Prostate gland (tissue), 2 donors: ENCODE data around the gene TBC1D14. TPM values are rescaled to one million over a fixed set of nuclear protein-coding genes. Genes with fewer than 3 reads are reported as not detected.

Experiments
- DNase-seq: peaks from one replicate; pipeline ENCODE4 v3.0.0-alpha.2; 2019; ENCODE audit warnings: low spot score
- H3K27ac ChIP-seq, 2 donors: fragments of 200-600 bp; sonication (generic); 2 replicates each; pipeline ENCODE4 v1.5.1; 2017 to 2019
- H3K27me3 ChIP-seq: fragments of 200-600 bp; sonication (generic); replicated peaks from 2 replicates; pipeline ENCODE4 v1.5.1; 2019; ENCODE audit not compliant: insufficient read depth
- H3K36me3 ChIP-seq, 2 donors: fragments of 200-600 bp; sonication (generic); 1 replicate in 1 of 2; 2 replicates in 1 of 2; pipeline versions ENCODE4 v1.5.1 to v1.8.1; 2017 to 2019
- H3K4me1 ChIP-seq: fragments of 200-600 bp; sonication (generic); replicated peaks from 2 replicates; pipeline ENCODE4 v1.5.1; 2019
- H3K4me3 ChIP-seq, 2 donors: fragments of 200-600 bp; sonication (generic); 2 replicates each; pipeline ENCODE4 v1.5.1; 2017 to 2019
- H3K9me3 ChIP-seq: fragments of 200-600 bp; sonication (generic); 2 replicates; pipeline ENCODE4 v1.5.1; 2017
- CTCF ChIP-seq, 4 experiments: fragments of 200-600 bp in 2 of 4; fragments of 450-650 bp in 2 of 4; sonication (generic) in 2 of 4; IDR thresholded peaks; 1 replicate in 3 of 4; 2 replicates in 1 of 4; pipeline ENCODE4 v1.5.1; 2016 to 2019; ENCODE audit warnings: antibody characterized with exemption in 4 of 4, mild to moderate bottlenecking in 2 of 4, moderate library complexity in 2 of 4
- POLR2A ChIP-seq: fragments of 450-650 bp; IDR thresholded peaks from one replicate; pipeline ENCODE4 v1.6.1; 2016; ENCODE audit warnings: antibody characterized with exemption, mild to moderate bottlenecking
- POLR2AphosphoS5 ChIP-seq: sonication (generic); formaldehyde crosslinking; IDR thresholded peaks from one replicate; pipeline ENCODE4 v1.6.1; 2017; ENCODE audit warnings: antibody characterized with exemption
- WGBS: methylation state at CpG from one replicate; pipeline ENCODE4 v1.1.5; 2018; 5-methylcytosine and 5-hydroxymethylcytosine counted together
- intact Hi-C: fragments of 100-400 bp; cut with DNase I; formaldehyde crosslinking; loops from one replicate; pipeline ENCODE4 v1.14.2; 2022
- total RNA-seq, 2 donors: library from RNA; depleted of rRNA; stranded (reverse); fragments of >200 nt; gene quantifications; one replicate each; pipeline ENCODE4 v1.1.0, GENCODE V29; 2016

The TBC1D14 gene
- total RNA-seq, 2 donors from 2014 or later: 56.2 to 90.5 TPM

- Histone ChIP-seq H3K27ac (no peak overlapping the region), H3K4me1 (no peaks in the 10 kb centered on the region), H3K4me3 (no peak overlapping the region), H3K36me3 (no peaks in the 10 kb centered on the region), H3K27me3 (no peaks in the 10 kb centered on the region), H3K9me3 (no peaks in the 10 kb centered on the region)
- WGBS: 89% methylated on average over 14 of the region's 14 CpGs
- DNase-seq: no peak
- no peak for TF ChIP-seq POLR2A
- no peak for TF ChIP-seq POLR2AphosphoS5
- no peak for TF ChIP-seq CTCF (IDR thresholded peaks at IDR 0.05)
- intact Hi-C loops: loop anchor here (5.0 kb wide), 1 partner anchor 351 kb away; no protein-coding TSS in a partner anchor
These were observed 163.4 kb downstream of the TBC1D14 start for GRCh38 chr4:7073059-7073458.

DNA sequence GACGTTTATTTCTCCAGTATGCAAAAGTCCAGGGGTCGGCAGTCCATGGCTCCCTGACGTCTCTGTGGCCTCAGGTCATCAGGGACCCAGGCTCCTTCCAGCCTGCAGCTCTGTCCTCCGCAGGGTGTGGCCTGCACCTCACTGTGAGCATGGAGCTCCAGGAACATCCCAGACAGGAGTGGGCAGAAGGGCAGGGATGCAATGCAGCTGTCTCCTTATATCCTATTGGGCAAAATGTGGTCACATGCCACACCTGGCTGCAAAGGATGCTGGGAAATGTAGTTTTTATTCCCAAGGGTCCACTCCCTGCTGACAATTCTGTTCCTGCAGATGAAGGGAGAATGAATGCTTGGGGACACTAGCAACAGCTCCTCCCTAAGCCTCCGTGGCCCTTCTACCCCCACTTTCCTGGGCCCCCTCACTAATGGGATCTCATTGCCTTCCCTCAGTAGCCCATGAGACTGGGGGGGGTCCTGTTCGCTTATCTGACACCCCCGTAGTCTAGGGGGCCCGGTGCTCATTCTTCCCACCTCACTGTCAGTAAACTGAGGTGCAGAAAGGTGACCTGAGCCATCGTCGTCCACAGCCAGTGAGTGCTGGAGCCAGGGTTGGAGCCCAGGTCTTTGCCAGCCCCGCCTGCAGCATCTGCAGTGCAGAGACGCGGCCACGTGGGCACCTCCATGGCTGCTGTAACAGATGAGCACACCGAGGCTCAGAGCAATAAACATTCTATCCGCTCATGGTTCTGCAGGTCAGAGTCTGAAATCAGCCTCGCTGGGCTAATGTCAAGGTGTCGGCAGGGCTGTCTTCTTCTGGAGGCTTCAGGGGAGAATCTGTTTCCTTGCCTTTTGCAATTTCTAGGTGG lies 164.1 kb downstream of the TBC1D14 start:
- no peak overlapping the region for H3K27ac ChIP-seq
- H3K9me3 ChIP-seq: no peaks in the 10 kb centered on the region
- no peaks in the 10 kb centered on the region for H3K36me3 ChIP-seq
- intact Hi-C loops: loop anchor here (5.0 kb wide), 1 partner anchor 351 kb away; no protein-coding TSS in a partner anchor
- H3K27me3 ChIP-seq: no peaks in the 10 kb centered on the region
- H3K4me1 ChIP-seq: no peaks in the 10 kb centered on the region
- TF ChIP-seq POLR2A: no peak
- TF ChIP-seq POLR2AphosphoS5: peak; percentile 39
- WGBS: 77% methylated on average over 18 of the region's 18 CpGs
- DNase-seq: peak; percentile 15
- H3K4me3 ChIP-seq: no peak overlapping the region

DNA sequence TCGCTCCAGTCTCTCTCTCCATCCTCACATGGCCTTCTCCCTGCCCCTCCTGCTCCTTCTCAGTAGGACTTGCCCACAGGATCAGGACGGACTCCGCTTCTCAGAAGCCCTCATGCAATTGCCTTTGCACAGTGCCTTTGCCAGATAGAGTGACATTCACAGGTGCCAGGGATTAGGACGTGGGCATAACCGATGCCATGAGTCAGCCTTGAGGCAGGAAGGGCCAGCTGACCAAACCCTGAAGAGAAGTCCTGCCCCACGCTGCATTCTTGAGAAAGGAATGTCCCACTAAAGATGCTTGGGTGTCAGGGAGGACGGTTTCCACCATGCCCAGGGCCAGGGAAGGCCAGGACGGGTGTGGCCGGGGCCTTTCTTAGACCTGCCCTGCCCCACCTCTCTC lies 164.8 kb downstream of the TBC1D14 start:
- DNase-seq: no peak
- WGBS: 73% methylated on average over 9 of the region's 9 CpGs
- no peaks in the 10 kb centered on the region for H3K27me3 ChIP-seq
- no peaks in the 10 kb centered on the region for H3K36me3 ChIP-seq
- no peak for TF ChIP-seq CTCF (IDR thresholded peaks at IDR 0.05)
- no peak overlapping the region for H3K27ac ChIP-seq
- intact Hi-C loops: loop anchor here (5.0 kb wide), 1 partner anchor 352 kb away; no protein-coding TSS in a partner anchor
- no peaks in the 10 kb centered on the region for H3K4me1 ChIP-seq
- no peaks in the 10 kb centered on the region for H3K9me3 ChIP-seq
- H3K4me3 ChIP-seq: no peak overlapping the region

DNA sequence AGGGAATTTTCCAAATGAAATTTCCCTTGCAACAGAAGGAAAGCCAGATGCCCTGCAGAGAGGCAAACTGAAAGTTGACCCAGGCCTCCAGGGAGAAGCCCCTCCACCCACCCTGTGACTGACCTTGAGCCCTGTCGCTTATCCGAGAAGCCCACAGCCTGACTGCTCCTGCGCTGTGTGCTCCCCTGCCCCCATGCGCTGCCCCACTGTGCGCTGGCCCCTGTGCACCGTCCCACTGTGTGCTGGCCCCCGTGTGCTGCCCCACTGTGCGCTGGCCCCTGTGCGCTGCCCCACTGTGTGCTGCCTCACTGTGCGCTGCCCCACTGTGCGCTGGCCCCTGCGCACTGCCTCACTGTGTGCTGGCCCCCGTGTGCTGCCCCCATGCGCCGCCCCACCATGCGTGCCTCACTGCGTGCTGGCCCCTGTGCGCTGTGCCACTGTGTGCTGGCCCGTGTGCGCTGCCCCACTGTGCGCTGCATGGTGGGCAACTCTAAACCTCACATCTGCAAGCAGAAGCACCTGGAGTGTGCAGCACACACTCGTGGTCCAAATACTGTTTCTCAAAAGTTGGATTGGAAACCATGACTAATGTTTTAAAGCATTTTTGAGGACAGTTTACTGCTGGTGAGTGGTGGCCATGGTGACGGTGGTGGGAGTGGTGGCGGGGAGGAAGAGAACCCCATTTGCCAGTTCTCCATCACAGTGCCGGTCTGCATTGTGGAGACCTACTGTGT lies 166.5 kb downstream of the TBC1D14 start:
- no peak overlapping the region for H3K4me3 ChIP-seq
- 85% methylated on average over 25 of the region's 25 CpGs for WGBS
- no peaks in the 10 kb centered on the region for H3K9me3 ChIP-seq
- H3K27ac ChIP-seq: no peak overlapping the region
- no peaks in the 10 kb centered on the region for H3K27me3 ChIP-seq
- no peaks in the 10 kb centered on the region for H3K36me3 ChIP-seq
- TF ChIP-seq POLR2AphosphoS5 (no peak), POLR2A (no peak), CTCF (IDR thresholded peaks at IDR 0.05) (no peak)
- no peaks in the 10 kb centered on the region for H3K4me1 ChIP-seq
- intact Hi-C loops: no loop called here
- DNase-seq: no peak

GRCh38 chr4:7076696-7077082 lies 167.1 kb downstream of the TBC1D14 start:
- Histone ChIP-seq H3K4me1 (no peaks in the 10 kb centered on the region), H3K27me3 (no peaks in the 10 kb centered on the region), H3K27ac (no peak overlapping the region), H3K9me3 (no peaks in the 10 kb centered on the region), H3K36me3 (no peaks in the 10 kb centered on the region), H3K4me3 (no peak overlapping the region)
- DNase-seq: no peak
- intact Hi-C loops: no loop called here
- WGBS: 74% methylated on average over 6 of the region's 6 CpGs
- TF ChIP-seq CTCF (IDR thresholded peaks at IDR 0.05) (no peak), POLR2A (no peak), POLR2AphosphoS5 (no peak)
